ENCODE data around the gene STK31.

STK31 gene

GRCh38 chr7:23687011-23687410 lies 23.0 kb upstream of the STK31 start:
- no peaks in the 10 kb centered on the region for H3K27me3 ChIP-seq (ENCODE audit: insufficient read depth, low read length)
- no peaks in the 10 kb centered on the region for H3K4me1 ChIP-seq (ENCODE audit: control insufficient read depth, insufficient read depth, low read length, unreplicated experiment)
- H3K27ac ChIP-seq (ENCODE audit: low read depth, low read length): no peak overlapping the region
- H3K79me2 ChIP-seq (ENCODE audit: control insufficient read depth, insufficient read depth, low read length, unreplicated experiment): no peaks in the 10 kb centered on the region
- H2AFZ ChIP-seq (ENCODE audit: low read length, unreplicated experiment): no peak overlapping the region
- H3K36me3 ChIP-seq (ENCODE audit: insufficient read depth, low read length): no peaks in the 10 kb centered on the region
- H3K4me3 ChIP-seq (ENCODE audit: low read depth, low read length): no peak overlapping the region

GRCh38 chr7:23689165-23689564 lies 20.9 kb upstream of the STK31 start:
- no peak overlapping the region for H2AFZ ChIP-seq (ENCODE audit: low read length, unreplicated experiment)
- no peak overlapping the region for H3K27ac ChIP-seq (ENCODE audit: low read depth, low read length)
- no peaks in the 10 kb centered on the region for H3K27me3 ChIP-seq (ENCODE audit: insufficient read depth, low read length)
- H3K4me3 ChIP-seq (ENCODE audit: low read depth, low read length): no peak overlapping the region
- no peaks in the 10 kb centered on the region for H3K4me1 ChIP-seq (ENCODE audit: control insufficient read depth, insufficient read depth, low read length, unreplicated experiment)
- H3K79me2 ChIP-seq (ENCODE audit: control insufficient read depth, insufficient read depth, low read length, unreplicated experiment): no peaks in the 10 kb centered on the region
- no peaks in the 10 kb centered on the region for H3K36me3 ChIP-seq (ENCODE audit: insufficient read depth, low read length)

- Histone ChIP-seq H3K4me3 (ENCODE audit: low read depth, low read length) (no peak overlapping the region), H3K36me3 (ENCODE audit: insufficient read depth, low read length) (no peaks in the 10 kb centered on the region), H3K27ac (ENCODE audit: low read depth, low read length) (no peak overlapping the region), H2AFZ (ENCODE audit: low read length, unreplicated experiment) (no peak overlapping the region), H3K4me1 (ENCODE audit: control insufficient read depth, insufficient read depth, low read length, unreplicated experiment) (peaks cover under 1% of the 10 kb centered on the region), H3K79me2 (ENCODE audit: control insufficient read depth, insufficient read depth, low read length, unreplicated experiment) (no peaks in the 10 kb centered on the region), H3K27me3 (ENCODE audit: insufficient read depth, low read length) (no peaks in the 10 kb centered on the region)
Measured at GRCh38 chr7:23691320-23691719, 18.7 kb upstream of the STK31 start.

GRCh38 chr7:23693224-23693623 lies 16.8 kb upstream of the STK31 start:
- no peaks in the 10 kb centered on the region for H3K27me3 ChIP-seq (ENCODE audit: insufficient read depth, low read length)
- H3K27ac ChIP-seq (ENCODE audit: low read depth, low read length): no peak overlapping the region
- H2AFZ ChIP-seq (ENCODE audit: low read length, unreplicated experiment): no peak overlapping the region
- H3K36me3 ChIP-seq (ENCODE audit: insufficient read depth, low read length): no peaks in the 10 kb centered on the region
- H3K79me2 ChIP-seq (ENCODE audit: control insufficient read depth, insufficient read depth, low read length, unreplicated experiment): no peaks in the 10 kb centered on the region
- H3K4me3 ChIP-seq (ENCODE audit: low read depth, low read length): no peak overlapping the region
- peaks cover 6% of the 10 kb centered on the region for H3K4me1 ChIP-seq (ENCODE audit: control insufficient read depth, insufficient read depth, low read length, unreplicated experiment)

GRCh38 chr7:23696916-23697441 lies 13.0 kb upstream of the STK31 start:
- H3K4me3 ChIP-seq (ENCODE audit: low read depth, low read length): no peak overlapping the region
- H3K4me1 ChIP-seq (ENCODE audit: control insufficient read depth, insufficient read depth, low read length, unreplicated experiment): peaks cover 6% of the 10 kb centered on the region
- H3K27me3 ChIP-seq (ENCODE audit: insufficient read depth, low read length): no peaks in the 10 kb centered on the region
- no peaks in the 10 kb centered on the region for H3K79me2 ChIP-seq (ENCODE audit: control insufficient read depth, insufficient read depth, low read length, unreplicated experiment)
- H3K36me3 ChIP-seq (ENCODE audit: insufficient read depth, low read length): no peaks in the 10 kb centered on the region
- no peak overlapping the region for H3K27ac ChIP-seq (ENCODE audit: low read depth, low read length)
- peak overlapping the region; percentile 49 for H2AFZ ChIP-seq (ENCODE audit: low read length, unreplicated experiment)

- H3K4me3 ChIP-seq (ENCODE audit: low read depth, low read length): no peak overlapping the region
- no peak overlapping the region for H3K27ac ChIP-seq (ENCODE audit: low read depth, low read length)
- H3K4me1 ChIP-seq (ENCODE audit: control insufficient read depth, insufficient read depth, low read length, unreplicated experiment): peaks cover 6% of the 10 kb centered on the region
- no peak overlapping the region for H2AFZ ChIP-seq (ENCODE audit: low read length, unreplicated experiment)
- no peaks in the 10 kb centered on the region for H3K27me3 ChIP-seq (ENCODE audit: insufficient read depth, low read length)
- H3K36me3 ChIP-seq (ENCODE audit: insufficient read depth, low read length): no peaks in the 10 kb centered on the region
- H3K79me2 ChIP-seq (ENCODE audit: control insufficient read depth, insufficient read depth, low read length, unreplicated experiment): no peaks in the 10 kb centered on the region
Measured at GRCh38 chr7:23698822-23699221, 11.2 kb upstream of the STK31 start.

GRCh38 chr7:23700046-23700445 lies 10.0 kb upstream of the STK31 start:
- H2AFZ ChIP-seq (ENCODE audit: low read length, unreplicated experiment): no peak overlapping the region
- peaks cover 6% of the 10 kb centered on the region for H3K4me1 ChIP-seq (ENCODE audit: control insufficient read depth, insufficient read depth, low read length, unreplicated experiment)
- peaks cover under 1% of the 10 kb centered on the region; the same call in 1 of the 2 replicates for H3K36me3 ChIP-seq (ENCODE audit: insufficient read depth, low read length)
- no peaks in the 10 kb centered on the region for H3K27me3 ChIP-seq (ENCODE audit: insufficient read depth, low read length)
- no peak overlapping the region for H3K27ac ChIP-seq (ENCODE audit: low read depth, low read length)
- H3K4me3 ChIP-seq (ENCODE audit: low read depth, low read length): no peak overlapping the region
- no peaks in the 10 kb centered on the region for H3K79me2 ChIP-seq (ENCODE audit: control insufficient read depth, insufficient read depth, low read length, unreplicated experiment)

GRCh38 chr7:23709081-23709750 lies 803 bp upstream of the STK31 start:
- no peak overlapping the region for H2AFZ ChIP-seq (ENCODE audit: low read length, unreplicated experiment)

GRCh38 chr7:23712368-23713284 lies 2.6 kb downstream of the STK31 start:
- Histone ChIP-seq H3K4me1 (ENCODE audit: control insufficient read depth, insufficient read depth, low read length, unreplicated experiment) (peaks cover 9% of the 10 kb centered on the region), H3K79me2 (ENCODE audit: control insufficient read depth, insufficient read depth, low read length, unreplicated experiment) (no peaks in the 10 kb centered on the region), H3K27ac (ENCODE audit: low read depth, low read length) (no peak overlapping the region), H3K4me3 (ENCODE audit: low read depth, low read length) (no peak overlapping the region), H3K36me3 (ENCODE audit: insufficient read depth, low read length) (no peaks in the 10 kb centered on the region), H3K27me3 (ENCODE audit: insufficient read depth, low read length) (no peaks in the 10 kb centered on the region), H2AFZ (ENCODE audit: low read length, unreplicated experiment) (no peak overlapping the region)

More at GRCh38 chr7:23709081-23709750, 803 bp upstream of the STK31 start:
- Histone ChIP-seq H3K27ac (ENCODE audit: low read depth, low read length) (no peak overlapping the region), H3K36me3 (ENCODE audit: insufficient read depth, low read length) (peaks cover 4% of the 10 kb centered on the region; the same call in 1 of the 2 replicates), H3K27me3 (ENCODE audit: insufficient read depth, low read length) (no peaks in the 10 kb centered on the region), H3K4me1 (ENCODE audit: control insufficient read depth, insufficient read depth, low read length, unreplicated experiment) (peaks cover 9% of the 10 kb centered on the region), H3K79me2 (ENCODE audit: control insufficient read depth, insufficient read depth, low read length, unreplicated experiment) (no peaks in the 10 kb centered on the region), H3K4me3 (ENCODE audit: low read depth, low read length) (no peak overlapping the region)

- Histone ChIP-seq H3K4me1 (ENCODE audit: control insufficient read depth, insufficient read depth, low read length, unreplicated experiment) (peaks cover 9% of the 10 kb centered on the region), H3K79me2 (ENCODE audit: control insufficient read depth, insufficient read depth, low read length, unreplicated experiment) (no peaks in the 10 kb centered on the region), H3K27ac (ENCODE audit: low read depth, low read length) (peak overlapping the region; percentile 18; the same call in 1 of the 2 replicates), H3K36me3 (ENCODE audit: insufficient read depth, low read length) (no peaks in the 10 kb centered on the region), H3K4me3 (ENCODE audit: low read depth, low read length) (no peak overlapping the region), H3K27me3 (ENCODE audit: insufficient read depth, low read length) (no peaks in the 10 kb centered on the region), H2AFZ (ENCODE audit: low read length, unreplicated experiment) (no peak overlapping the region)
Measured at GRCh38 chr7:23713285-23714149, 3.5 kb downstream of the STK31 start.
